Astrocyte (in vitro differentiated cells and primary cell): ENCODE data around the gene CHD9NB. TPM values are rescaled to one million over a fixed set of nuclear protein-coding genes. Genes with fewer than 3 reads are reported as not detected.

Source experiments
- DNase-seq: peaks from one replicate; pipeline ENCODE4 v3.0.0-alpha.2; 2010; ENCODE audit warnings: low read depth
- FAIRE-seq: peaks from 2 replicates; lab custom pipeline; 2011; peaks lifted over from hg19 to GRCh38; lab: Jason Lieb, UNC
- H2AFZ ChIP-seq: 2 replicates; pipeline ENCODE4 v1.6.0; 2012; ENCODE audit warnings: low read depth, low read length, inconsistent platforms
- H3K27ac ChIP-seq: 2 replicates; pipeline ENCODE4 v1.5.1; 2011; ENCODE audit warnings: low read depth, low read length, inconsistent platforms
- H3K27me3 ChIP-seq: 2 replicates; pipeline ENCODE4 v1.6.0; 2011; ENCODE audit warnings: low read length, inconsistent platforms; ENCODE audit not compliant: insufficient read depth
- H3K36me3 ChIP-seq: 2 replicates; pipeline ENCODE4 v1.5.1; 2011; ENCODE audit warnings: low read length, inconsistent platforms; ENCODE audit not compliant: insufficient read depth
- H3K4me1 ChIP-seq: 2 replicates; pipeline ENCODE4 v1.5.1; 2011; ENCODE audit warnings: low read length, inconsistent platforms; ENCODE audit not compliant: insufficient read depth
- H3K4me2 ChIP-seq: 2 replicates; pipeline ENCODE4 v1.6.0; 2012; ENCODE audit warnings: low read length, inconsistent platforms
- H3K4me3 ChIP-seq: 2 replicates; pipeline ENCODE4 v1.5.1; 2011; ENCODE audit warnings: low read depth, mild to moderate bottlenecking, low read length, inconsistent platforms; ENCODE audit not compliant: insufficient read depth
- H3K79me2 ChIP-seq: 2 replicates; pipeline ENCODE4 v1.6.0; 2012; ENCODE audit warnings: mild to moderate bottlenecking, low read length, inconsistent platforms; ENCODE audit not compliant: insufficient read depth
- H3K9ac ChIP-seq: 2 replicates; pipeline ENCODE4 v1.6.0; 2012; ENCODE audit warnings: mild to moderate bottlenecking, low read length, inconsistent platforms
- H3K9me3 ChIP-seq: 2 replicates; pipeline ENCODE4 v1.5.1; 2012; ENCODE audit warnings: low read depth, mild to moderate bottlenecking, low read length, inconsistent platforms; ENCODE audit not compliant: insufficient read depth
- H4K20me1 ChIP-seq: 2 replicates; pipeline ENCODE4 v1.6.0; 2012; ENCODE audit warnings: low read length, inconsistent platforms; ENCODE audit not compliant: insufficient read depth
- H3K27ac Mint-ChIP-seq: one replicate; pipeline ENCODE4 v1.8.0; 2021; ENCODE audit warnings: mild to moderate bottlenecking, mixed read lengths; ENCODE audit not compliant: unreplicated experiment
- H3K27me3 Mint-ChIP-seq: one replicate; pipeline ENCODE4 v1.8.0; 2021; ENCODE audit warnings: low read depth, mixed read lengths; ENCODE audit not compliant: unreplicated experiment
- H3K36me3 Mint-ChIP-seq: one replicate; pipeline ENCODE4 v1.8.0; 2021; ENCODE audit warnings: low read depth, mixed read lengths; ENCODE audit not compliant: unreplicated experiment
- H3K4me1 Mint-ChIP-seq: one replicate; pipeline ENCODE4 v1.8.0; 2021; ENCODE audit warnings: low read depth, mixed read lengths; ENCODE audit not compliant: unreplicated experiment
- H3K4me3 Mint-ChIP-seq: one replicate; pipeline ENCODE4 v1.8.0; 2021; ENCODE audit warnings: mild to moderate bottlenecking, moderate library complexity, mixed read lengths; ENCODE audit not compliant: unreplicated experiment
- H3K9me3 Mint-ChIP-seq: one replicate; pipeline ENCODE4 v1.8.0; 2021; ENCODE audit warnings: mild to moderate bottlenecking, mixed read lengths; ENCODE audit not compliant: unreplicated experiment
- CTCF ChIP-seq: IDR thresholded peaks from 2 replicates; pipeline ENCODE4 v1.5.1; 2011; ENCODE audit warnings: low read depth, mild to moderate bottlenecking, inconsistent platforms, low read length, moderate library complexity; ENCODE audit not compliant: insufficient read depth
- EZH2 ChIP-seq: IDR thresholded peaks from 2 replicates; pipeline ENCODE4 v1.6.1; 2012; ENCODE audit warnings: mild to moderate bottlenecking, low read length, inconsistent platforms; ENCODE audit not compliant: insufficient read depth
- total RNA-seq: library from RNA; stranded (reverse); gene quantifications from 2 replicates; pipeline ENCODE4 v1.2.1, GENCODE V29; 2021

Gene CHD9NB
- total RNA-seq, 1 donor from 2014 or later = 3.3 TPM

DNA sequence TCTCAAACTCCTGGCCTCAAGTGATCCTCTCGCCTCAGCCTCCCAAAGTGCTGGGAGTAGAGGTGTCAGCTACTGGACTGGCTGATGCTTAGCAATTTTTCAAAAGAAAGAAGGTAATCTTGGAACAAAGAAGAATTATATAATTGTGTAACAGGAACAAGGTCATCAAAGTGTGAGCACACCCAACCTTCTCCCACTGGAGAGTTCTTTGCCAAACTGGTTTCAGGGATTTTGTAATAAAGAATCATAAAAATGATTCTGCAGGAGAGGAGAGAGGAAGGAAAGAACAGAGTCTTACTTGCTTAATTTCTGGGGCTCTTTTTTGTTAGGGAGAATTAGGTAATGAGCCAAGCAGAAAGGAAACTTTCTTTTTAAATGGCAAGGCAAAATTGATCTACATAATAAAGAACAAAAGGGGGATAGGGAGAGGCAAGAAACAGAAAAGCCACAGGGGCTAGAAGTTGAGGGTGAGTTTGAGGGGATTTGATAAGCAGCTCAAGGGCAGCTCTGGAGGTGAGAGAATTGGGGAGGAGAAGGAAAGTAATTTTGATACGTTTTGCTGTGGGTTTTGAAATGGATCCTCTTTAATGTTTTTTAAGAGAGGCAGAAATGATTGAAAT, 21.3 kb downstream of the CHD9NB start:
- Histone ChIP-seq H3K9me3 (no peaks in the 10 kb centered on the region), H3K4me3 (no peak overlapping the region), H3K4me2 (no peak overlapping the region), H2AFZ (no peak overlapping the region), H3K27ac (no peak overlapping the region), H3K9ac (no peak overlapping the region), H3K79me2 (no peaks in the 10 kb centered on the region), H4K20me1 (no peaks in the 10 kb centered on the region), H3K36me3 (no peaks in the 10 kb centered on the region), H3K27me3 (no peaks in the 10 kb centered on the region), H3K4me1 (no peaks in the 10 kb centered on the region)
- no peak for TF ChIP-seq CTCF
- TF ChIP-seq EZH2 = no peak
- FAIRE-seq (no peak), DNase-seq (no peak)
- Mint-ChIP-seq H3K36me3 (no peaks in the 10 kb centered on the region), H3K27ac (no peak overlapping the region), H3K9me3 (peaks cover 2% of the 10 kb centered on the region), H3K27me3 (no peaks in the 10 kb centered on the region), H3K4me1 (peaks cover 8% of the 10 kb centered on the region), H3K4me3 (no peak overlapping the region)

DNA sequence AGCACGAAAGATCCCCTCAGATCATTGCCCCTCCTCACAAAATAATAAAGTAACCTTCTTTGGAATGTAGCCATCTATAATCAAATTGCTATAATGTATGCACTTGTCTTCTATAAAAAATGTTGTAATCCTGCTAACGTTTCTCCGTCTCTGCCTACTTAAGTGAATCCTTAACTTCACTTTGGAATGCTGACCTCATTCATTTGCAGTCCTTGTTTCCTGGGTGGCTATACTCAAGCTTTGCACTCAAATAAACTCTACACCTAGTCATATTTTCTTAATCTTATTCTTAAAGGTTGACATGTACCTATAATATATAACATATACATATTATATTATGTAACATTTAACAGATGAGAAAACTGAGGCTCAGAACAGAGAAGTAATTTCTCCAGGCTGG, 22.7 kb downstream of the CHD9NB start:
- no peak overlapping the region for H3K4me3 ChIP-seq

More for the DNA sequence above, 22.7 kb downstream of the CHD9NB start:
- Histone ChIP-seq H3K79me2 (no peaks in the 10 kb centered on the region), H3K4me1 (no peaks in the 10 kb centered on the region), H4K20me1 (no peaks in the 10 kb centered on the region), H2AFZ (no peak overlapping the region), H3K9ac (no peak overlapping the region), H3K27ac (no peak overlapping the region), H3K27me3 (no peaks in the 10 kb centered on the region), H3K4me2 (no peak overlapping the region), H3K9me3 (no peaks in the 10 kb centered on the region), H3K36me3 (no peaks in the 10 kb centered on the region)
- Mint-ChIP-seq H3K27ac (no peak overlapping the region), H3K4me1 (peaks cover 8% of the 10 kb centered on the region), H3K36me3 (peaks cover 3% of the 10 kb centered on the region), H3K9me3 (peaks cover under 1% of the 10 kb centered on the region), H3K27me3 (no peaks in the 10 kb centered on the region), H3K4me3 (no peak overlapping the region)
- no peak for TF ChIP-seq EZH2
- no peak for TF ChIP-seq CTCF
- no peak for DNase-seq
- no peak for FAIRE-seq
